HL-60 (cell line): ENCODE data around the gene CDC25B.

Experiments used
- GABPA ChIP-seq: IDR thresholded peaks from 2 replicates; pipeline ENCODE4 v1.6.1; 2012; ENCODE audit warnings: low read depth
- TF ChIP-seq, protein P1 (sequence below): IDR thresholded peaks from one replicate; pipeline ENCODE4 v1.5.1; 2011; ENCODE audit warnings: low read length, control low read depth, inconsistent platforms; ENCODE audit not compliant: insufficient read depth

DNA sequence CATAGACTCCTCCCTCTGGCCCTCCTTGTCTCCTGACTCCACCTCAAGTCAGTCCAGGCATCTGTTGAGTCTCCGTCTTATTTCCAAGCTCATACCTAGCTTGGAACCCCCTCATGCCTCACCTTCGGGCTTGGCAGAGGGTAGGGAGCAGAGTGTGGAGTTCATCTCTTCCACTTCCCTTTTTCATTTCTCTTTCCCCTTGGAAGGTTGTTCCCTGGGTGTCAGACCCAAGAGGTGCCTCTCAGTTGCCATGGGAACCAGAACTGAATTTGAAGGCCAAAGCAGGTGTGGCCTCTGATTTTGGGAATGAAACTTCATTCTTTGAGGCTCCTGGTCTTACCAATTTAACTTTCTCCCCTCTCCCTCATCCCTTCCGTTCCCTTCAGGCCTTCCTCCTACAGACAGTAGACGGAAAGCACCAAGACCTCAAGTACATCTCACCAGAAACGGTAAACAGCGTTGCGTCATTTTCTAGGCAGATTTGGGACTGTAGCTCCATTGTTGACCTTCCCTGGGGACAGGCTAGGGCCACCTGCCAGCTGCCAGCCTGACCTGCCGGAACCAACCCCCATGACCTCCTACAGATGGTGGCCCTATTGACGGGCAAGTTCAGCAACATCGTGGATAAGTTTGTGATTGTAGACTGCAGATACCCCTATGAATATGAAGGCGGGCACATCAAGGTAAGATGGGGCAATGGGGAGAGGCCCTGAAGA is 6.6 kb downstream of the CDC25B start:
- no peak for TF ChIP-seq GABPA
- TF ChIP-seq, protein P1, sequence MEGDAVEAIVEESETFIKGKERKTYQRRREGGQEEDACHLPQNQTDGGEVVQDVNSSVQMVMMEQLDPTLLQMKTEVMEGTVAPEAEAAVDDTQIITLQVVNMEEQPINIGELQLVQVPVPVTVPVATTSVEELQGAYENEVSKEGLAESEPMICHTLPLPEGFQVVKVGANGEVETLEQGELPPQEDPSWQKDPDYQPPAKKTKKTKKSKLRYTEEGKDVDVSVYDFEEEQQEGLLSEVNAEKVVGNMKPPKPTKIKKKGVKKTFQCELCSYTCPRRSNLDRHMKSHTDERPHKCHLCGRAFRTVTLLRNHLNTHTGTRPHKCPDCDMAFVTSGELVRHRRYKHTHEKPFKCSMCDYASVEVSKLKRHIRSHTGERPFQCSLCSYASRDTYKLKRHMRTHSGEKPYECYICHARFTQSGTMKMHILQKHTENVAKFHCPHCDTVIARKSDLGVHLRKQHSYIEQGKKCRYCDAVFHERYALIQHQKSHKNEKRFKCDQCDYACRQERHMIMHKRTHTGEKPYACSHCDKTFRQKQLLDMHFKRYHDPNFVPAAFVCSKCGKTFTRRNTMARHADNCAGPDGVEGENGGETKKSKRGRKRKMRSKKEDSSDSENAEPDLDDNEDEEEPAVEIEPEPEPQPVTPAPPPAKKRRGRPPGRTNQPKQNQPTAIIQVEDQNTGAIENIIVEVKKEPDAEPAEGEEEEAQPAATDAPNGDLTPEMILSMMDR = no peak
